GM12878 (cell line): ENCODE data around the gene ABCF1. TPM values are rescaled to one million over a fixed set of nuclear protein-coding genes. Genes with fewer than 3 reads are reported as not detected.
A peak's percentile ranks its signal among the peaks of the same experiment; 100 is the strongest.

Source experiments
- ATAC-seq: fragments of 200-7000 bp; cut with Tn5 transposase; 3 replicates; pipeline ENCODE4 v1.9.1; 2020; ENCODE audit warnings: mild to moderate bottlenecking, moderate library complexity
- BruUV-seq: library from RNA; stranded (reverse); fragments of 400-500 nt; replicated peaks from 2 replicates; lab custom pipeline; 2021; lab: Mats Ljungman, UMichigan
- CTCF ChIA-PET: fragments of 300-600 bp; sonication (Branson Sonifier 250); formaldehyde crosslinking; extraction: SDS; loops from one replicate; lab custom pipeline; 2021; ENCODE audit warnings: inconsistent platforms; lab: Yijun Ruan, JAX
- POLR2A ChIA-PET: fragments of 350-600 bp; formaldehyde crosslinking; extraction: SDS; loops from one replicate; lab custom pipeline; 2021; ENCODE audit warnings: inconsistent platforms; lab: Charles Lee
- RAD21 ChIA-PET: fragments of 300-600 bp; sonication (Branson Sonifier 250); formaldehyde crosslinking; loops from one replicate; lab custom pipeline; 2023; ENCODE audit warnings: antibody characterized with exemption; ENCODE audit not compliant: unreplicated experiment; lab: Charles Lee
- SMC1A ChIA-PET: fragments of 300-600 bp; sonication (Branson Sonifier 250); formaldehyde crosslinking; loops from one replicate; lab custom pipeline; 2023; ENCODE audit not compliant: unreplicated experiment, uncharacterized antibody; lab: Charles Lee
- DNase-seq: peaks from one replicate; pipeline ENCODE4 v3.0.0-alpha.2; 2011; ENCODE audit warnings: low read depth, low spot score
- FAIRE-seq: peaks from 3 replicates; lab custom pipeline; 2011; peaks lifted over from hg19 to GRCh38; lab: Jason Lieb, UNC
- H2AFZ ChIP-seq: 2 replicates; pipeline ENCODE4 v1.6.0; 2011; ENCODE audit warnings: low read depth, low read length, control low read depth; ENCODE audit not compliant: control insufficient read depth
- H3K27ac ChIP-seq: 2 replicates; pipeline ENCODE4 v1.5.1; 2011; ENCODE audit warnings: control low read depth; ENCODE audit not compliant: control insufficient read depth, insufficient read depth
- H3K27me3 ChIP-seq, 2 experiments: replicated peaks in 1 of 2; 2 replicates each; pipeline versions ENCODE4 v1.6.0 to v1.6.1; 2011; ENCODE audit warnings: low read length in 1 of 2; ENCODE audit not compliant: control insufficient read depth in 2 of 2, insufficient read depth in 2 of 2
- H3K36me3 ChIP-seq, 2 experiments: 2 replicates each; pipeline ENCODE4 v1.5.1; 2011; ENCODE audit warnings: low read length in 1 of 2; ENCODE audit not compliant: control insufficient read depth in 2 of 2, insufficient read depth in 2 of 2
- H3K4me1 ChIP-seq: 2 replicates; pipeline ENCODE4 v1.6.1; 2011; ENCODE audit warnings: mild to moderate bottlenecking, low read length, moderate library complexity, mixed read lengths; ENCODE audit not compliant: control insufficient read depth, insufficient read depth
- H3K4me2 ChIP-seq: 2 replicates; pipeline ENCODE4 v1.6.0; 2011; ENCODE audit warnings: control low read depth; ENCODE audit not compliant: control insufficient read depth, insufficient read depth
- H3K4me3 ChIP-seq: fragments of 200-600 bp; sonication (generic); 2 replicates; pipeline ENCODE4 v1.5.1; 2016
- H3K79me2 ChIP-seq: 2 replicates; pipeline ENCODE4 v1.6.0; 2011; ENCODE audit warnings: low read length; ENCODE audit not compliant: control insufficient read depth, insufficient read depth
- H3K9ac ChIP-seq: 2 replicates; pipeline ENCODE4 v1.8.0; 2011; ENCODE audit warnings: low read length, control low read depth, mixed read lengths; ENCODE audit not compliant: control insufficient read depth, insufficient read depth
- H3K9me3 ChIP-seq: replicated peaks from 3 replicates; pipeline ENCODE4 v1.5.1; 2011; ENCODE audit warnings: mild to moderate bottlenecking, low read length; ENCODE audit not compliant: control insufficient read depth, insufficient read depth
- H4K20me1 ChIP-seq: 2 replicates; pipeline ENCODE4 v1.6.0; 2011; ENCODE audit not compliant: control insufficient read depth, insufficient read depth
- ATF2 ChIP-seq: IDR thresholded peaks from 2 replicates; pipeline ENCODE4 v1.6.1; 2012; ENCODE audit warnings: low read length, inconsistent platforms
- ATF3 ChIP-seq: IDR thresholded peaks from 2 replicates; pipeline ENCODE4 v1.6.1; 2011; ENCODE audit warnings: low read depth, mild to moderate bottlenecking, low read length, moderate library complexity, borderline replicate concordance; ENCODE audit errors: extremely low read depth
- BCLAF1 ChIP-seq: fragments of 450-650 bp; IDR thresholded peaks from 2 replicates; pipeline ENCODE4 v1.6.1; 2017; ENCODE audit warnings: antibody characterized with exemption, mild to moderate bottlenecking, moderate library complexity
- NFIC ChIP-seq: IDR thresholded peaks from 2 replicates; pipeline ENCODE4 v1.6.1; 2012; ENCODE audit warnings: low read depth, mild to moderate bottlenecking, inconsistent platforms, low read length, moderate library complexity
- STAT3 ChIP-seq: IDR thresholded peaks from 2 replicates; pipeline ENCODE4 v1.6.1; 2011; ENCODE audit warnings: low read depth, low read length, improper control_type of control experiment
- ZBTB11 ChIP-seq: fragments of 450-650 bp; formaldehyde crosslinking; IDR thresholded peaks from 2 replicates; pipeline ENCODE4 v1.5.0; 2022; ENCODE audit warnings: mild to moderate bottlenecking, missing genetic modification characterization
- ZNF687 ChIP-seq: fragments of 450-650 bp; IDR thresholded peaks from 2 replicates; pipeline ENCODE4 v1.6.1; 2017; ENCODE audit warnings: mild to moderate bottlenecking, moderate library complexity
- ZSCAN29 ChIP-seq: fragments of 450-650 bp; IDR thresholded peaks from 2 replicates; pipeline ENCODE4 v1.6.1; 2017; ENCODE audit warnings: mild to moderate bottlenecking, moderate library complexity
- WGBS: methylation state at CpG from one replicate; pipeline ENCODE4 v1.1.6; 2016; ENCODE audit warnings: low lambda C conversion rate; ENCODE audit not compliant: insufficient replicate concordance, insufficient coverage; ENCODE audit errors: missing lambda C conversion rate; 5-methylcytosine and 5-hydroxymethylcytosine counted together
- in situ Hi-C: fragments of 300-500 bp; cut with MboI; formaldehyde crosslinking; loops from 9 replicates; pipeline ENCODE4 v1.14.3; 2018; ENCODE audit warnings: mixed read lengths
- intact Hi-C: fragments of 100-400 bp; cut with micrococcal nuclease; formaldehyde crosslinking; loops from one replicate; pipeline ENCODE4 v1.14.2; 2022; ENCODE audit not compliant: unreplicated experiment
- polyA plus RNA-seq, 11 experiments: library from polyadenylated mRNA; depleted of rRNA in 4 of 11; unstranded in 6 of 11; stranded (reverse) in 5 of 11; fragments of >200 nt; fragmentation: Nextera tagmentation in 4 of 11; fragmentation: Illumina TruSeq in 1 of 11; extraction: Ambion mirVana in 4 of 11; extraction: Trizol in 1 of 11; gene quantifications; 1 replicate in 1 of 11; 2 replicates in 10 of 11; pipeline versions ENCODE4 v1.2.1 to v1.2.3, GENCODE V29; 2011 to 2016; ENCODE audit warnings: inconsistent platforms in 2 of 11, missing spikeins in 2 of 11, low read depth in 1 of 11
- total RNA-seq, 4 experiments: library from RNA; depleted of rRNA in 3 of 4; stranded (reverse); fragments of >200 nt in 3 of 4; fragmentation: Illumina TruSeq in 1 of 4; extraction: Trizol in 1 of 4; gene quantifications; 2 replicates each; pipeline versions ENCODE4 v1.2.1 to v1.2.3, GENCODE V29; 2013 to 2021

The ABCF1 gene
- total and polyA plus RNA-seq, 10 of the 15 experiments (the other 5 are each of a cell fraction or from before 2014, with no cell fraction given): 21.3 to 79.6 (median 55.9) TPM

- Histone ChIP-seq H3K4me2 (peak overlapping the region; percentile 94), H3K79me2 (peaks cover 62% of the 10 kb centered on the region), H3K4me1 (peaks cover 3% of the 10 kb centered on the region), H3K27me3 (no peaks in the 10 kb centered on the region), H3K9me3 (no peaks in the 10 kb centered on the region; the same call in 2 of the 3 replicates), H3K9ac (peak overlapping the region; percentile 100), H3K4me3 (peak overlapping the region; percentile 75), H2AFZ (no peak overlapping the region), H4K20me1 (0 out of 2 replicates have a peak, but pooled peaks cover 6% of the 10 kb centered on the region), H3K27ac (peak overlapping the region; percentile 99), H3K36me3 (peaks cover 2 to 30% of the 10 kb centered on the region in 2 experiments)
- ChIA-PET POLR2A (interaction anchor here (0.5 to 3.1 kb wide), 42 partner anchors 8 to 1561 kb away, joined by 3 to 16 read pairs (median 4); partner anchors contain the start of genes ABCF1, GNL1, GTF2H4 and MDC1), SMC1A (interaction anchor here (0.6 to 3.5 kb wide), 22 partner anchors 14 to 298 kb away, joined by 3 to 19 read pairs (median 4); partner anchors contain the start of genes ABCF1, DHX16, PRR3 and VARS2), RAD21 (interaction anchor here (0.7 to 2.4 kb wide), 12 partner anchors 17 to 298 kb away, joined by 3 to 8 read pairs (median 4); partner anchors contain the start of genes DDR1 and VARS2), CTCF (interaction anchor here (0.7 to 4.2 kb wide), 17 partner anchors 18 to 880 kb away, joined by 3 to 41 read pairs (median 5); partner anchors contain the start of gene ABCF1)
- FAIRE-seq (no peak), DNase-seq (no peak), ATAC-seq (peak; percentile 10)
- in situ Hi-C loops (loop anchor here (5.0 kb wide), 1 partner anchor 102 kb away; the partner anchor contains the start of gene MDC1), intact Hi-C loops (no loop called here)
- BruUV-seq: TSS peak; percentile 43
- 0% methylated on average over 10 of the region's 10 CpGs for WGBS
- peak; percentile 71 for TF ChIP-seq ATF2
- no peak for TF ChIP-seq ATF3
- 0 out of 2 replicates have a peak, but pooled peaks have one; percentile 25 for TF ChIP-seq ZSCAN29
- TF ChIP-seq BCLAF1: peak; percentile 37; the same call in 1 of the 2 replicates
- TF ChIP-seq NFIC: peak; percentile 21
- TF ChIP-seq STAT3: no peak
- TF ChIP-seq ZBTB11: peak; percentile 54
- peak; percentile 82 for TF ChIP-seq ZNF687
Observed at GRCh38 chr6:30615219-30615957, 44.1 kb downstream of the ABCF1 start.
